HL-60 (cell line): ENCODE data around the gene MKLN1.

Experiments used
- DNase-seq, 2 experiments: peaks; one replicate each; pipeline ENCODE4 v3.0.0-alpha.2; 2010 to 2020; ENCODE audit warnings: low read depth in 1 of 2, low spot score in 1 of 2
- H3K27ac ChIP-seq: fragments of 250-450 bp; sonication (Bioruptor Pico); replicated peaks from 2 replicates; pipeline ENCODE4 v1.5.1; 2020; ENCODE audit warnings: mild to moderate bottlenecking, moderate library complexity
- H3K27me3 ChIP-seq: fragments of 250-450 bp; sonication (Bioruptor Pico); 2 replicates; pipeline ENCODE4 v1.5.1; 2021; ENCODE audit warnings: mild to moderate bottlenecking, moderate library complexity; ENCODE audit not compliant: insufficient read depth, poor library complexity, severe bottlenecking
- H3K4me3 ChIP-seq: replicated peaks from 2 replicates; pipeline ENCODE4 v1.5.1; 2011; ENCODE audit warnings: mild to moderate bottlenecking, control low read depth, low read length; ENCODE audit not compliant: insufficient read depth
- GABPA ChIP-seq: IDR thresholded peaks from 2 replicates; pipeline ENCODE4 v1.6.1; 2012; ENCODE audit warnings: low read depth
- POLR2AphosphoS5 ChIP-seq: IDR thresholded peaks from 2 replicates; pipeline ENCODE4 v1.6.1; 2012; ENCODE audit warnings: low read depth
- REST ChIP-seq: IDR thresholded peaks from 2 replicates; pipeline ENCODE4 v1.6.1; 2012; ENCODE audit warnings: low read depth; ENCODE audit not compliant: insufficient replicate concordance
- SPI1 ChIP-seq: IDR thresholded peaks from 2 replicates; pipeline ENCODE4 v1.6.1; 2012; ENCODE audit warnings: low read depth, mild to moderate bottlenecking, borderline replicate concordance
- TF ChIP-seq, protein P1 (sequence below): IDR thresholded peaks from one replicate; pipeline ENCODE4 v1.5.1; 2011; ENCODE audit warnings: low read length, control low read depth, inconsistent platforms; ENCODE audit not compliant: insufficient read depth

Gene MKLN1

GRCh38 chr7:131543298-131543697, 215.6 kb downstream of the MKLN1 start:
- DNase-seq, result no peak
- TF ChIP-seq, protein P1, sequence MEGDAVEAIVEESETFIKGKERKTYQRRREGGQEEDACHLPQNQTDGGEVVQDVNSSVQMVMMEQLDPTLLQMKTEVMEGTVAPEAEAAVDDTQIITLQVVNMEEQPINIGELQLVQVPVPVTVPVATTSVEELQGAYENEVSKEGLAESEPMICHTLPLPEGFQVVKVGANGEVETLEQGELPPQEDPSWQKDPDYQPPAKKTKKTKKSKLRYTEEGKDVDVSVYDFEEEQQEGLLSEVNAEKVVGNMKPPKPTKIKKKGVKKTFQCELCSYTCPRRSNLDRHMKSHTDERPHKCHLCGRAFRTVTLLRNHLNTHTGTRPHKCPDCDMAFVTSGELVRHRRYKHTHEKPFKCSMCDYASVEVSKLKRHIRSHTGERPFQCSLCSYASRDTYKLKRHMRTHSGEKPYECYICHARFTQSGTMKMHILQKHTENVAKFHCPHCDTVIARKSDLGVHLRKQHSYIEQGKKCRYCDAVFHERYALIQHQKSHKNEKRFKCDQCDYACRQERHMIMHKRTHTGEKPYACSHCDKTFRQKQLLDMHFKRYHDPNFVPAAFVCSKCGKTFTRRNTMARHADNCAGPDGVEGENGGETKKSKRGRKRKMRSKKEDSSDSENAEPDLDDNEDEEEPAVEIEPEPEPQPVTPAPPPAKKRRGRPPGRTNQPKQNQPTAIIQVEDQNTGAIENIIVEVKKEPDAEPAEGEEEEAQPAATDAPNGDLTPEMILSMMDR, result no peak
- TF ChIP-seq GABPA (no peak), POLR2AphosphoS5 (no peak), REST (no peak), SPI1 (no peak)
- H3K27ac ChIP-seq, result no peak overlapping the region
- no peaks in the 10 kb centered on the region for H3K27me3 ChIP-seq
- no peak overlapping the region for H3K4me3 ChIP-seq

DNA sequence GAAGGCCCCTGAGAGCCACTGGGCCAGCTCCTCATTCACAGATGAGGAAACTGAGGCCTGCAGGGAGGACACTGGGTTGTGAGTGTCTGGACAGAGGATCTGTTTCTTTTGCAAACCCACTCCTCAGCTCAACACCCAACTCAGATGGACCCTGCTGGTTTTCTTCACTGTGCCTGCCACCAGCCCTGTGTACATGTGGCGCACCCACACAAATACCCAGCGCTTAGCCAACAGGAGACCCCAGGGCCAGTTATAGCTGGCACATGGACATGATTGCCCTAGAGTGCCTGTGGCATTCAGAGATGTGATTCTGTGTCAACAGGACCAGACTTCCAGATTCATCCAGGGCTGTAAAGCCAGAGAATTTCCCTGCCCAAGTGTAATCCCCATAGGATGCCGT, 216.3 kb downstream of the MKLN1 start:
- H3K27me3 ChIP-seq, result no peaks in the 10 kb centered on the region
- TF ChIP-seq POLR2AphosphoS5 (no peak), REST (no peak), SPI1 (no peak), GABPA (no peak)
- TF ChIP-seq, protein P1, result no peak
- no peak overlapping the region for H3K4me3 ChIP-seq
- DNase-seq, result no peak
- H3K27ac ChIP-seq, result no peak overlapping the region

DNA sequence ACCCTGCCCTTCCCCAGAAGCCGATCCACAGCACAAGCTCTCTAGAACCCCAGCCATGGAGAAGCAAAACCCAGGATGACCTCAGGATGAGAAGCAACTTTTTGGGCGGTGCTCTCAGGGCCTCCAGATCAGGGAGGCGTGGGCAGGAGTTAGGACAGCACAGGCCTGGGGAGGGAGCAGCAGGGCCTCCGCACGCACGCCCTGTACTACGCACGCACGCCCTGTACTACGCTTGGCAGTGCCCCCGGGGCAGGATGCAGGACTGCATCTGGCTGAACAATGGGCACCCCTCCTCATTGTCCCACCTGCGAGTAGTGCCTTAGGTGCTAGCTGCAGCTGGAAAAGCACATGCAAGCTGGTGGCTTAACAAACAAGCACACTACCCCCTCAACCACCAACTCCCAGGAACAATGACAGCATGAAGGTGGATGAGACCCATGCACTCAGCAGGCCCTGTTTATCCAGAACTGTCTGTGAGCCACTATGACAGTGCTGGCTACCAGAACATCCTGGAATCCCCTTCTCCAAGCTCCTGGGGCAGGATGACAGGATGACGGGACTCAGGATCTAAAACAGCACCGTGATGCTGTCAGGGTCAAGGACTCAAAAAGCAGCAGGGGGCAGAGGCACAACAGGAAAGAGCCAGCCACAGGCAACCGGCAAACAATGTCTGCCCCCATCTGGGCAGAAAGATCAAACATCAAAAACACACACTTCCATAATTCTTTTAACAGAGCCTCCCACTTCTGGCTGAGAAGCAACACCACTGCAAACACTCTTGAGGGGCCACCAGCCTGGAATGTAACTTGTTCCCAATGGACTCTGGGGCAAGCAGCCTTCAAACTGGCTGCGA, 217.0 kb downstream of the MKLN1 start:
- DNase-seq, result no peak
- Histone ChIP-seq H3K27me3 (no peaks in the 10 kb centered on the region), H3K27ac (no peak overlapping the region), H3K4me3 (no peak overlapping the region)
- no peak for TF ChIP-seq GABPA
- TF ChIP-seq, protein P1, result no peak
- TF ChIP-seq REST, result no peak
- TF ChIP-seq POLR2AphosphoS5, result no peak
- no peak for TF ChIP-seq SPI1
